KMS-11 (cell line): Measurements from ENCODE around the gene IRF8.
"Not testable (repeated sequence)": the region's sequence is repeated elsewhere in the genome, so short reads cannot be mapped to it uniquely, and the experiment has no call there.

ENCODE experiments used
- H2AFZ ChIP-seq: fragments of 200-600 bp; sonication (generic); 2 replicates; pipeline ENCODE4 v1.6.1; 2016; ENCODE audit warnings: antibody characterized with exemption, mixed run types, low read depth
- H3K27ac ChIP-seq: fragments of 200-600 bp; sonication (generic); 2 replicates; pipeline ENCODE4 v1.6.1; 2016; ENCODE audit warnings: mild to moderate bottlenecking, mixed run types
- H3K27me3 ChIP-seq: fragments of 200-600 bp; sonication (generic); 2 replicates; pipeline ENCODE4 v1.6.1; 2017; ENCODE audit warnings: mild to moderate bottlenecking, low read depth, mixed run types, moderate library complexity; ENCODE audit not compliant: insufficient read depth
- H3K36me3 ChIP-seq: fragments of 200-600 bp; sonication (generic); 2 replicates; pipeline ENCODE4 v1.6.1; 2017; ENCODE audit warnings: mild to moderate bottlenecking, mixed run types; ENCODE audit not compliant: insufficient read depth
- H3K4me1 ChIP-seq: fragments of 200-600 bp; sonication (generic); 2 replicates; pipeline ENCODE4 v1.6.1; 2016; ENCODE audit warnings: mild to moderate bottlenecking, low read depth, mixed run types; ENCODE audit not compliant: poor library complexity, severe bottlenecking
- H3K4me2 ChIP-seq: fragments of 200-600 bp; sonication (generic); 2 replicates; pipeline ENCODE4 v1.7.0; 2016; ENCODE audit warnings: mild to moderate bottlenecking, mixed run types
- H3K4me3 ChIP-seq: fragments of 200-600 bp; sonication (generic); IDR thresholded peaks from 2 replicates; pipeline ENCODE4 v1.6.1; 2017; ENCODE audit warnings: low read depth, low read length, mixed read lengths; ENCODE audit not compliant: insufficient read depth
- H3K79me2 ChIP-seq: fragments of 200-600 bp; sonication (generic); 2 replicates; pipeline ENCODE4 v1.6.1; 2016; ENCODE audit warnings: low read depth, mixed run types; ENCODE audit not compliant: insufficient read depth
- H3K9ac ChIP-seq: fragments of 200-600 bp; sonication (generic); 2 replicates; pipeline ENCODE4 v1.6.1; 2016; ENCODE audit warnings: mild to moderate bottlenecking, mixed run types
- H4K20me1 ChIP-seq: fragments of 200-600 bp; sonication (generic); 2 replicates; pipeline ENCODE4 v1.6.1; 2016; ENCODE audit warnings: mild to moderate bottlenecking, mixed run types; ENCODE audit not compliant: insufficient read depth
- CTCF ChIP-seq: fragments of 200-600 bp; sonication (generic); conservative IDR thresholded peaks from 2 replicates; pipeline ENCODE4 v1.6.1; 2017; ENCODE audit warnings: low read depth, mild to moderate bottlenecking, antibody characterized with exemption, low read length, moderate library complexity, mixed read lengths

The IRF8 gene

GRCh38 chr16:85936816-85937215 is 37.9 kb downstream of the IRF8 start:
- H2AFZ ChIP-seq: no peak overlapping the region
- no peak overlapping the region for H3K27ac ChIP-seq

GRCh38 chr16:85940214-85940613 is 41.3 kb downstream of the IRF8 start:
- no peaks in the 10 kb centered on the region for H3K79me2 ChIP-seq
- H3K27ac ChIP-seq: no peak overlapping the region
- H3K4me1 ChIP-seq: no peaks in the 10 kb centered on the region
- no peak overlapping the region for H3K9ac ChIP-seq
- no peaks in the 10 kb centered on the region for H3K36me3 ChIP-seq
- H3K4me3 ChIP-seq: no peak overlapping the region
- H2AFZ ChIP-seq: no peak overlapping the region
- peaks cover 59% of the 10 kb centered on the region for H3K27me3 ChIP-seq
- H4K20me1 ChIP-seq: no peaks in the 10 kb centered on the region
- TF ChIP-seq CTCF: no peak
- no peak overlapping the region for H3K4me2 ChIP-seq

More at GRCh38 chr16:85936816-85937215, 37.9 kb downstream of the IRF8 start:
- H3K9ac ChIP-seq: no peak overlapping the region
- no peak overlapping the region for H3K4me2 ChIP-seq
- H3K4me1 ChIP-seq: no peaks in the 10 kb centered on the region
- no peaks in the 10 kb centered on the region for H3K79me2 ChIP-seq
- H3K27me3 ChIP-seq: peaks cover 60% of the 10 kb centered on the region
- H3K36me3 ChIP-seq: no peaks in the 10 kb centered on the region
- TF ChIP-seq CTCF: no peak
- H4K20me1 ChIP-seq: no peaks in the 10 kb centered on the region
- H3K4me3 ChIP-seq: no peak overlapping the region

GRCh38 chr16:85941863-85942644 is 43.1 kb downstream of the IRF8 start:
- H4K20me1 ChIP-seq: no peaks in the 10 kb centered on the region
- peaks cover 59% of the 10 kb centered on the region for H3K27me3 ChIP-seq
- H3K36me3 ChIP-seq: no peaks in the 10 kb centered on the region
- no peaks in the 10 kb centered on the region for H3K4me1 ChIP-seq
- no peak overlapping the region for H3K9ac ChIP-seq
- H2AFZ ChIP-seq: no peak overlapping the region
- H3K4me3 ChIP-seq: no peak overlapping the region
- no peak for TF ChIP-seq CTCF
- no peak overlapping the region for H3K27ac ChIP-seq
- no peaks in the 10 kb centered on the region for H3K79me2 ChIP-seq
- no peak overlapping the region for H3K4me2 ChIP-seq

- not testable (repeated sequence) for H3K79me2 ChIP-seq, H2AFZ ChIP-seq, H3K4me1 ChIP-seq, H4K20me1 ChIP-seq, H3K4me3 ChIP-seq, H3K9ac ChIP-seq, H3K27ac ChIP-seq, H3K4me2 ChIP-seq, H3K36me3 ChIP-seq
- H3K27me3 ChIP-seq: peaks cover 60% of the 10 kb centered on the region
Measured at GRCh38 chr16:85942659-85943058, 43.7 kb downstream of the IRF8 start.

GRCh38 chr16:85943711-85944110 is 44.7 kb downstream of the IRF8 start:
- Histone ChIP-seq H2AFZ (no peak overlapping the region), H3K4me3 (no peak overlapping the region), H3K36me3 (no peaks in the 10 kb centered on the region), H3K4me2 (no peak overlapping the region), H3K4me1 (no peaks in the 10 kb centered on the region), H4K20me1 (no peaks in the 10 kb centered on the region), H3K79me2 (no peaks in the 10 kb centered on the region), H3K27me3 (peaks cover 63% of the 10 kb centered on the region), H3K9ac (no peak overlapping the region), H3K27ac (no peak overlapping the region)
- no peak for TF ChIP-seq CTCF
